Dedifferentiated amniotic fluid mesenchymal stem cell (primary cell): ENCODE results near the gene RELL2.

Source experiments
- DNase-seq: peaks from one replicate; pipeline ENCODE4 v3.0.0-alpha.2; 2016; ENCODE audit errors: extremely low spot score

Gene RELL2

DNA sequence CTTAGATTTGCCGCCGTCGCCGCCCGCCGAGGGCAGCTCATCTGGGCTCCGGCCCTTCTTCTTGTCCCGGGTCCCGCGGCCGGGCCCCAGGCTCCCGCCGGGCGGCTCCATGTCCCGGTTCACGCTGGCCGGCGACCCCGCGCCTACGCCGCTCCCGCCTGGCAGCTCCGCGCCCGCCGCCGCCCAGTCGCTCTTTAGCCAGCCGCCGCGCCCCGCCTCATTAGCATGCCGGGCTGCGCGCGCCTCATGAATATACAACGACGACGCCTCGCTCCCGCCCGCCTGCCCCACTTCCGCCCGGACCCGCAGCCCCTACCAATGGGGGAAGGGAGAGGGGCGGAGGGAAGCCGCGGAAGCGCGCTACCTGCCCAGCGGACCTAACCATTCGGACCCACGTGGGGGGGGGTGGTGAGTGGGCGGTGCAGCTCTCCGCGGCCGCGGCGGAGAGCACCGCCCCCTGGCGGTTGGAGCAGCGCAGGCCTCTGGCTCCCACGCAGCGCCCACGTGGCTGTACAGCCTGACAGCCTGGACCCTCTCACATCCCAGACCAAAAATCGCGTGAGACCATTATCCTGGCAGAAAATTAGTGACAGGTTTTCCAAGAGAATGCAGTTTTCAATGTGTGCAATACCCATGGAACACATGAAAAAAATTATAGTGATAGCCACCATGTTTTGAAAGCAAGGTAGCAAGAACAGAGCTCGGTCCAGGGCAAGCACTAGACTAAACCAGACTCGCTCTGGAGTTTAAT is 17.8 kb upstream of the RELL2 start, which contains the start of gene DIAPH1:
TSS of gene DIAPH1 (minus strand) at position 197 of the 751 bp plus-strand sequence. CDS start at position 111, 86 bp downstream.
- peak; percentile 74 for DNase-seq

DNA sequence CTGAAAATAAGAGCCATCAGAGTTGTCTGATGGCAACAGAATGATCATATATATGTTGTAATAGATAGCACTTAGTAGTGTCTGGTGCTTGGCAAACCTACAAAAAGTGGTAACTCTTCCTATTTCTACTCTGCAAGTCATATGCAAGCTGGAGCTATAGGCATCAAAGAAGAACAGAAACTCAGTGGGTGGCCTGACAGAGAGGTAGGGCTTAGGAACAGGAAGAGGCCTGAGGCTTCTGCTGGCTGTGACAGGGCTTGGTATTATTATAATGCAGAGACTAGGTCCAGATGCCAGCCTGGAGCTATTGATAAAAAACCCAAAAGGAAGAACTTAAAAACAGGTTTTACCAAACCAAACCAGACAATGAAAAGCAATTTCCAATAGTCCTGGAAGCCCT is 13.6 kb upstream of the RELL2 start:
- DNase-seq = no peak

GRCh38 chr5:141623611-141624010 is 13.2 kb upstream of the RELL2 start:
- DNase-seq = no peak

- no peak for DNase-seq
These were observed 8.5 kb upstream of the RELL2 start for GRCh38 chr5:141628175-141628788.

DNA sequence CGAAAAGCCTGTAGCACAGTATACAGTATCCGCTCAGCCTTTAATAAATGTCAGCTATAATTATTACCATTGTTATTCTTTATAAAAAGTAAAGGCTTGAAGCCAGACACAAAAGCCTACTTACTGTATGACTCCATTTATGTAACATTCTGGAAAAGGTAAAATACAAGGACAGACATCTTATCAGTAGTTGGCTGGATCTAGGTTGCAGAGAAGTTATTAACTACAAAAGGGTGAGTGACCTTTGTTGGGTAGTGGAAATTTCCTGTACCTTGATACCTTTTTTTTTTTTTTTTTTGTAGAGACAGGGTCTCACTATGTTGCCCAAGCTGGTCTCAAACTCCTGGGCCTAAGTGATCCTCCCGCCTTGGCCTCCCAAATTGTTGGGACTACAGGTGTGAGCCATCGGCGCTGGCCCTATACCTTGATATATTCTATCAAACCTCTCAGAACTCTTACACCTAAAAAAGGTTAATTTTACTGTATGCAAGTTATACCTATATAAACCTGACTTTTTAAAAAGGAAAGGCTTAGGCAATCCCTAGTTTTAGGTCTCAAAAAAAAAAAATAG is 6.1 kb upstream of the RELL2 start:
- DNase-seq = no peak

GRCh38 chr5:141632650-141633049 is 4.1 kb upstream of the RELL2 start:
- no peak for DNase-seq

DNA sequence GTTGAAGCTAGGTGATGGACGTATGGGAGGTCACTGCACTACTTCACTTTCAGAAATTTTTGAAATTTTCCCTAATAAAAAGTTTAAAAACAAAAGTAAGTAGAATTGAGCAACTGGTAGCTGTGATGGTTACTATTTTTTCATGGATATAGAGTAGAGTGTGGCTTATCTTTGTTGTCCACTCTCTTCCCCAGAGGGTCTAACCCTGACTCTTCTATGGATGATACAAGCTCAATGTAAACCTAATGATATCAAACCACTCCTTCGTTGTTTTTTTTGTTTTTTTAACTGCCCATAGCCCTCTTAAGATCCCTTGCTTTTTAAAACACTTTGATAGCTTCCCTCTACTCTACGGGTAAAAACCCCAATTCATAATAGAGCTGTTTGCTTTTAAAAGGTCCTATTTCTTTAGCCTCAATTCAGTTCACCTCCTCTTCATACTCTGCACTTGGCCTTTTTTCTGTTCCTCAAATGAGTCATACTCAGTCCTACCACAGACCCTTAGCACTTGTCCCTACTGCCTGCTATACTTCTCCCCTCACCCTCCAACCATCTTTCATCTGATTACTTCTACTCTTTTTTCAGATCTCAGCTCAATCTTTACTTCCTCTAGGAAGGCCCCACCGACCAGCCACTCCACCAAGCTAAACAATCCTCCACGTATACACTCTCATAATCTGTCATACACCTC is 2.8 kb upstream of the RELL2 start:
- DNase-seq = no peak

DNA sequence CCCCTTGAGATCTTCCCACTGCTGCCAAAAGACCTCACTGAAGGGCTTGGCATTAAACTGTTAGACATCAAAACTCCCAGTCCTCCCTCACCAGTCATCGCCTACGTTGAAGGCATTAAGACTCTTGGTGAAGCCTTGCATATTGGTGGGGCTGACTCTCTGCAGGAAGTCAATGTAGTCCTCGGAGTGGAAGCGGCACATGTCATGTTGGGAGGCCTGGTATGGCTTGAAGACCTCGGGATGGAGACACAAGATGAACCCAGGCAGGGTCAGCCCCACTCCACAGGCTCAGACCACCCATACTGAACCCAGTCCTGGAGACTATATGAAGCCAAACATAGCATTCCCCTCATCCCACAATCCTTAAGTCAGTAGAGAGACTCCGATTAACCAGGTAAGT is 2.1 kb upstream of the RELL2 start:
- no peak for DNase-seq

GRCh38 chr5:141635646-141636045 is 1.2 kb upstream of the RELL2 start:
- no peak for DNase-seq

GRCh38 chr5:141636106-141636412 is 738 bp upstream of the RELL2 start:
- no peak for DNase-seq

DNA sequence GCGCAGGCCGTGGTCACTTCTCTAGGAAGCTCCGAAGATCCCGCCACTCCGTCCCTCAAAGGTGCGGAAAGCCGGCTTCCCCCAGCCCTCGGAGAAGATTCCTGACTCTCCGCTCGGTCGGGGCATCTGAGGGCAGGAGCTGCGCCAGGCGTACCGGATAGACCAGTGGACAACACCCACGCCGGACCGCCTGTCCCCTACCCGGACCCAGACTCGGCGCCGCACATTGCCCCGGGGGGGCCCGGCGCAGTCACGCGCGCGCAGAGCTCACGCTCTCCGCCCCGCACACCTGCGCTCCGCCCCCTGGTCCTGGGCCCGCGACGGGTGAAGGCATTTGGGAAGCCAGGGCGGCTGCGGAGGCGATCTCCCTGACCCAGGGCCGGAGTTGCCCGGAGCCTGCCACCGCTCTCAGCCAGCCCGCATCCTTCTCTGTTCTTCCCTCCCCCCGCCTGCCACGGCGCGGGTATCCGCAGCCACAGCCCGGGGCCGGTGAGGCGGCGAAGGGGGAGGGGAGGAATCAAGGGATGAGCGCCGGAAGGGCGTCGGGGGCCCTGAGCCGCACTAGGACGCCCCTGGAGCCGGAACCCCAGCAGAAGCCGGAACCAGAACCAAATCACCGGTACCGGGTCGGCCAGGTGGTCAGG is 448 bp downstream of the RELL2 start:
- DNase-seq = no peak

GRCh38 chr5:141637767-141638419 is 1.1 kb downstream of the RELL2 start:
- no peak for DNase-seq

DNA sequence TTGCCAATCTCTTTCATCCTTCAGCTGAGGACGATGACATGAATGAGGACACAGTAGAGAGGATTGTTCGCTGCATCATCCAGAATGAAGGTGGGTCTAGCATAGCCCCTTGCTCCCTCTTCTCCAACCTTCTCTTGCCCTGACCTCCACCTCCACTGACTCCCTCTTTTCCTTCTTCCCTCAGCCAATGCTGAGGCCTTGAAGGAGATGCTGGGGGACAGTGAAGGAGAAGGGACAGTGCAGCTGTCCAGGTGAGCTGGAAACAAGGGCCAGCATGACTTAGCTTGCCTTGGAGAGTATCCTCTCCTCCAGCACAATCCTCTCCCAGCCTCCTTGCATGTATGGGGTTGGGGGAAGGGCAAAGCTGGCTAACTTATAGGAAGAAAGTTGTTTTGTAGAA is 2.0 kb downstream of the RELL2 start:
- DNase-seq = no peak

- no peak for DNase-seq
These were observed 2.7 kb downstream of the RELL2 start for GRCh38 chr5:141639357-141640050.

GRCh38 chr5:141640051-141640415 is 3.2 kb downstream of the RELL2 start:
- DNase-seq = no peak

DNA sequence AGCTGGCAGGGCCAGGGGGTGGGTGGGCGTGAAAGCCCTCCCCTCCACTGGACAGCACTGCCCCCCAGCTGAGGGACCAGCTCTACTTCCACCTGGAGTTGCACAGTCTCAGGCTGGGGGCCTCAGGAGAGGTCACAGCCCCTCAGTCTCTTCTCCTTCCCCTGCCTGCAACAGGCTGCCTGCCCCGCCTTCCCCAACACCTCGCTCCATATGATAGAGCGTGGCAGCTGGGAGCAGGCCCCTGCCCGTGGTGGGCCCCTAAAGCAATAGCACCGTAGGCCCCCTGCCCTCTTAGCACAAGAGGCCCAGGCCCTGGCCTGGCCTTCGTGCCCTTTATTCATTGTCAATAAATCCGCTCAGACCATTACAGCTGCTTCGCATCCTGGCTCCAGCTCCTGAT is 3.9 kb downstream of the RELL2 start:
- DNase-seq = no peak

GRCh38 chr5:141641634-141642267 is 5.0 kb downstream of the RELL2 start:
- no peak for DNase-seq

DNA sequence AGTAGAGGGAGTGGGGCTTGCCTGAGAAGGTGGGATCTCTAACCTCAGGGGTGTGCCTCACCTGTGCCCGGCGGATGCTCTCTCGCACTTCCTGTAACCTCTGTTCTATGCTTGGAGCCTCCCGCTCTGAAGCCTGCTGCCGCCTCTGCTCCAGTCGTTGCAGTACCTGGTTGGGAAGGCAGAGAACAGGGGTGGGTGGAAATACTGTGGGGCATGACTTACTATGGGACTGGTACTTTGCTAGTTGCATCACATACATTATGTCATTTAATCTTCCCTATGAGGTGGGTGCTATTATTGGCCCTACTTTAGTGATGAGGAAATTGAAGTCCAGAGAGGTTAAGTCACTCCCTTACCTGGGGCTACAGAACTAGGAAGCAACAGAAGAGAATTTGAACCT is 9.2 kb downstream of the RELL2 start:
- no peak for DNase-seq

DNA sequence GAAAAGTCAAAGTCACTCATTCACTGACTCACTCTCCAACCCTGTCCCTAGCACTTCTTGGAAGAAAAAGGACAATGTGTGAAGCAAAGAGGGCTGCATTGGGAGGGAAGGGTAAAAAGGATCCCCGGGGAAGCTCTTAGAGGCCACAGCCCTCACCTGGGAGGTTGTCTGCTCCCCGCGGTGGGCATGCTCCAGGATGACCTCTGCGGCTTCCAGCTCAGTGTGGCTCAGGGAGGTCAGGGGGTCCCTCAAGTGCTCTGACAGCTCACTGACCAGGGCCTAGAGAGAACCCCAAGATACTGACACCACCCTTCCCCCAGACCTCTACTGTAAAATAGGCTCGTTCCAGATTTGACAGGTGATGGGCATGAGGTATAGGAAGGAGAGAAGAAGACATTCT is 10.4 kb downstream of the RELL2 start:
- no peak for DNase-seq

DNA sequence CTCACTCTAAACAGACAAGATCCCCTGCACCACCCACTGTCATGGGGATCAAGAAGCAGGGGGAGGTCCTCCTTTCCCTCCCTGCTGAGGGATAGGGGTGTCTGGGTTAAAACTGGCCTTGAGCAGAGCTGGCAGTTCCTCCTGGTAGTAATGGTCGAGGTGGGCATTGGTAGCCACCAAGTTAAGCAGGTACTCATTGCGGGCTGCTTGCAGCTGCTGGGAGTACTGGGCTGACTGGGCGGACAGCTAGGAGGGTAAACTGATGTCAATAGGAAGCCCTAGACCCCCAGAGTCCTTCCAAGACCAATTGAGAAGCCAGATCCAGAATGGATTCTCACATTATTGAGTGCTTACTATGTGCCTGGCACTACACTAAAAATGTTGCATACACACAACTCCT is 11.1 kb downstream of the RELL2 start:
- no peak for DNase-seq
